H9 (cell line): ENCODE measurements around the gene DPYD. TPM values are rescaled to one million over a fixed set of nuclear protein-coding genes. Genes with fewer than 3 reads are reported as not detected.

Experiments
- DNase-seq: peaks from one replicate; pipeline ENCODE4 v3.0.0-alpha.2; 2017
- H2AFZ ChIP-seq: one replicate; pipeline ENCODE4 v1.6.1; 2013; ENCODE audit warnings: mild to moderate bottlenecking, low read length, control low read depth, moderate library complexity
- H2AK5ac ChIP-seq: 2 replicates; pipeline ENCODE4 v1.6.1; 2013; ENCODE audit warnings: low read length, control low read depth, mixed read lengths; ENCODE audit not compliant: insufficient read length
- H2BK120ac ChIP-seq: one replicate; pipeline ENCODE4 v1.6.1; 2013; ENCODE audit warnings: low read depth, mild to moderate bottlenecking, low read length, control low read depth, inconsistent platforms; ENCODE audit not compliant: poor library complexity, severe bottlenecking
- H2BK12ac ChIP-seq: 2 replicates; pipeline ENCODE4 v1.6.1; 2013; ENCODE audit warnings: low read length, control low read depth, mixed read lengths, low read depth; ENCODE audit not compliant: insufficient read length
- H2BK15ac ChIP-seq: 2 replicates; pipeline ENCODE4 v1.6.1; 2013; ENCODE audit warnings: low read depth, low read length, control low read depth
- H2BK20ac ChIP-seq: one replicate; pipeline ENCODE4 v1.6.1; 2013; ENCODE audit warnings: low read depth, mild to moderate bottlenecking, low read length, control low read depth, inconsistent platforms; ENCODE audit not compliant: poor library complexity, severe bottlenecking
- H2BK5ac ChIP-seq: 2 replicates; pipeline ENCODE4 v1.6.1; 2013; ENCODE audit warnings: low read length, control low read depth, mixed read lengths; ENCODE audit not compliant: insufficient read length
- H3K14ac ChIP-seq: 2 replicates; pipeline ENCODE4 v1.6.1; 2013; ENCODE audit warnings: low read length, control low read depth; ENCODE audit not compliant: insufficient read depth
- H3K18ac ChIP-seq: 2 replicates; pipeline ENCODE4 v1.6.1; 2013; ENCODE audit warnings: low read depth, mild to moderate bottlenecking, mixed read lengths, low read length, control low read depth; ENCODE audit not compliant: insufficient read length
- H3K23ac ChIP-seq: 2 replicates; pipeline ENCODE4 v1.6.1; 2013; ENCODE audit warnings: low read length, control low read depth, mixed read lengths, low read depth; ENCODE audit not compliant: insufficient read length
- H3K23me2 ChIP-seq: 2 replicates; pipeline ENCODE4 v1.6.1; 2013; ENCODE audit warnings: low read depth, mild to moderate bottlenecking, mixed read lengths, low read length, control low read depth; ENCODE audit not compliant: insufficient read length, poor library complexity, severe bottlenecking
- H3K27ac ChIP-seq: 2 replicates; pipeline ENCODE4 v1.5.1; 2013; ENCODE audit warnings: low read length, control low read depth, mixed read lengths, low read depth; ENCODE audit not compliant: insufficient read length
- H3K27me3 ChIP-seq: 2 replicates; pipeline ENCODE4 v1.6.1; 2013; ENCODE audit warnings: low read length, control low read depth, inconsistent platforms; ENCODE audit not compliant: insufficient read depth
- H3K4ac ChIP-seq: 2 replicates; pipeline ENCODE4 v1.6.1; 2013; ENCODE audit warnings: low read depth, mild to moderate bottlenecking, control low read depth, inconsistent platforms, low read length, moderate library complexity
- H3K4me1 ChIP-seq: 2 replicates; pipeline ENCODE4 v1.6.1; 2013; ENCODE audit warnings: low read length, control low read depth, inconsistent platforms; ENCODE audit not compliant: insufficient read depth
- H3K4me2 ChIP-seq: 2 replicates; pipeline ENCODE4 v1.6.1; 2013; ENCODE audit warnings: low read length, control low read depth, mixed read lengths; ENCODE audit not compliant: insufficient read length, insufficient read depth
- H3K56ac ChIP-seq: 2 replicates; pipeline ENCODE4 v1.6.1; 2013; ENCODE audit warnings: low read depth, mild to moderate bottlenecking, mixed read lengths, low read length, control low read depth; ENCODE audit not compliant: insufficient read length
- H3K79me1 ChIP-seq: 2 replicates; pipeline ENCODE4 v1.6.1; 2013; ENCODE audit warnings: low read depth, mild to moderate bottlenecking, moderate library complexity, low read length, control low read depth, inconsistent platforms; ENCODE audit not compliant: insufficient read depth, poor library complexity, severe bottlenecking
- H3K79me2 ChIP-seq: 2 replicates; pipeline ENCODE4 v1.6.1; 2013; ENCODE audit warnings: low read length, control low read depth, inconsistent platforms; ENCODE audit not compliant: insufficient read depth
- H3K9ac ChIP-seq: 2 replicates; pipeline ENCODE4 v1.6.1; 2013; ENCODE audit warnings: low read length, control low read depth, mixed read lengths; ENCODE audit not compliant: insufficient read length; ENCODE audit errors: extremely low read depth
- H3K9me3 ChIP-seq: one replicate; pipeline ENCODE4 v1.6.1; 2013; ENCODE audit warnings: low read depth, low read length, inconsistent platforms; ENCODE audit not compliant: control insufficient read depth
- H3T11ph ChIP-seq: one replicate; pipeline ENCODE4 v1.6.1; 2013; ENCODE audit warnings: mild to moderate bottlenecking, low read length, control low read depth, inconsistent platforms
- H4K20me1 ChIP-seq: one replicate; pipeline ENCODE4 v1.6.1; 2013; ENCODE audit not compliant: control insufficient read depth, insufficient read length, insufficient read depth
- H4K5ac ChIP-seq: 2 replicates; pipeline ENCODE4 v1.6.1; 2013; ENCODE audit warnings: low read depth, mild to moderate bottlenecking, mixed read lengths, low read length, control low read depth; ENCODE audit not compliant: insufficient read length
- H4K8ac ChIP-seq: replicated peaks from 2 replicates; pipeline ENCODE4 v1.6.1; 2013; ENCODE audit warnings: low read length, control low read depth, mixed read lengths, low read depth; ENCODE audit not compliant: insufficient read length
- H4K91ac ChIP-seq: 2 replicates; pipeline ENCODE4 v1.6.1; 2013; ENCODE audit warnings: low read depth, mild to moderate bottlenecking, moderate library complexity, mixed read lengths, low read length, control low read depth; ENCODE audit not compliant: insufficient read length
- H3K27ac Mint-ChIP-seq, 3 experiments: 2 replicates in 2 of 3; 3 replicates in 1 of 3; pipeline ENCODE4 v1.8.0; 2020 to 2021; ENCODE audit warnings: mixed read lengths in 3 of 3, mild to moderate bottlenecking in 1 of 3, moderate library complexity in 1 of 3
- H3K27me3 Mint-ChIP-seq: 2 replicates; pipeline ENCODE4 v1.8.0; 2021; ENCODE audit warnings: low read depth, mild to moderate bottlenecking, moderate library complexity, mixed read lengths
- H3K36me3 Mint-ChIP-seq, 3 experiments: 2 replicates in 2 of 3; 3 replicates in 1 of 3; pipeline ENCODE4 v1.8.0; 2020 to 2021; ENCODE audit warnings: low read depth in 3 of 3, mixed read lengths in 3 of 3; ENCODE audit not compliant: insufficient read depth in 1 of 3
- H3K4me1 Mint-ChIP-seq, 2 experiments: 2 replicates each; pipeline ENCODE4 v1.8.0; 2020; ENCODE audit warnings: mixed read lengths in 2 of 2
- H3K4me3 Mint-ChIP-seq, 2 experiments: 2 replicates in 1 of 2; 3 replicates in 1 of 2; pipeline ENCODE4 v1.8.0; 2020 to 2021; ENCODE audit warnings: mild to moderate bottlenecking in 2 of 2, mixed read lengths in 2 of 2, moderate library complexity in 1 of 2
- H3K9me3 Mint-ChIP-seq, 2 experiments: 2 replicates in 1 of 2; 3 replicates in 1 of 2; pipeline ENCODE4 v1.8.0; 2020; ENCODE audit warnings: mild to moderate bottlenecking in 2 of 2, mixed read lengths in 2 of 2, moderate library complexity in 1 of 2
- WGBS: extraction: QIAGEN DNeasy Blood & Tissue Kit; methylation state at CpG from one replicate; pipeline ENCODE4 v1.1.7; 2013; ENCODE audit warnings: missing lambda C conversion rate, low lambda C conversion rate, mixed read lengths; ENCODE audit not compliant: insufficient read length; ENCODE audit errors: extremely low coverage; 5-methylcytosine and 5-hydroxymethylcytosine counted together
- total RNA-seq: library from RNA; stranded (reverse); gene quantifications from 2 replicates; pipeline ENCODE4 v1.2.1, GENCODE V29; 2021
- TF ChIP-seq, protein P1 (sequence below): fragments of 200-600 bp; sonication (generic); conservative IDR thresholded peaks from 3 replicates; pipeline ENCODE4 v1.8.0; 2021; ENCODE audit warnings: antibody characterized with exemption, mild to moderate bottlenecking

Gene DPYD
- total RNA-seq, 1 experiment from 2014 or later = 0.37 TPM

DNA sequence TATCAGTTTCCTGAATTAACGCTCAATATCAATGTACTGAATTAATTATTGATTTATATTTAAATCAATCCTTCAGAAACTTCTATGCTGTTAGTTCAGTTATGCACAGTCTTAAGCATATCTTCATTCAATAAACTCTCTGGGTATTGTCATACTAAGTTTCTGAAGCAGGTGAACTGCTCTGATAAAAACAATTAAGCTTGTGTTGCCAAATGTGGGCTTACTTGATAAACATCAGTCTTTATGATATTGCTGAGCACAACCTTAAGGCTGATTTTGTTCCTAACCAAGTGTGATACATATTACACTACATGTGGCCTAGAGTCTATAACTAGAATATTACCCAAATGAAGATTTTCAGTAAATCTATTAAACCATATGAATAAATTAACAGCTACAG, 67.6 kb downstream of the DPYD start:
- no peak overlapping the region for H2BK20ac ChIP-seq
- H3K36me3 Mint-ChIP-seq = no peaks in the 10 kb centered on the region

More for the DNA sequence above, 67.6 kb downstream of the DPYD start:
- Mint-ChIP-seq H3K4me1 (no peaks in the 10 kb centered on the region), H3K4me3 (no peak overlapping the region), H3K27ac (no peak overlapping the region), H3K27me3 (no peaks in the 10 kb centered on the region), H3K9me3 (no peaks in the 10 kb centered on the region)
- H3K9me3 ChIP-seq = no peaks in the 10 kb centered on the region
- H3K23ac ChIP-seq = no peak overlapping the region
- no peaks in the 10 kb centered on the region for H3K4me1 ChIP-seq
- no peak overlapping the region for H3K18ac ChIP-seq
- TF ChIP-seq, protein P1, sequence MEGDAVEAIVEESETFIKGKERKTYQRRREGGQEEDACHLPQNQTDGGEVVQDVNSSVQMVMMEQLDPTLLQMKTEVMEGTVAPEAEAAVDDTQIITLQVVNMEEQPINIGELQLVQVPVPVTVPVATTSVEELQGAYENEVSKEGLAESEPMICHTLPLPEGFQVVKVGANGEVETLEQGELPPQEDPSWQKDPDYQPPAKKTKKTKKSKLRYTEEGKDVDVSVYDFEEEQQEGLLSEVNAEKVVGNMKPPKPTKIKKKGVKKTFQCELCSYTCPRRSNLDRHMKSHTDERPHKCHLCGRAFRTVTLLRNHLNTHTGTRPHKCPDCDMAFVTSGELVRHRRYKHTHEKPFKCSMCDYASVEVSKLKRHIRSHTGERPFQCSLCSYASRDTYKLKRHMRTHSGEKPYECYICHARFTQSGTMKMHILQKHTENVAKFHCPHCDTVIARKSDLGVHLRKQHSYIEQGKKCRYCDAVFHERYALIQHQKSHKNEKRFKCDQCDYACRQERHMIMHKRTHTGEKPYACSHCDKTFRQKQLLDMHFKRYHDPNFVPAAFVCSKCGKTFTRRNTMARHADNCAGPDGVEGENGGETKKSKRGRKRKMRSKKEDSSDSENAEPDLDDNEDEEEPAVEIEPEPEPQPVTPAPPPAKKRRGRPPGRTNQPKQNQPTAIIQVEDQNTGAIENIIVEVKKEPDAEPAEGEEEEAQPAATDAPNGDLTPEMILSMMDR = no peak
- no peak overlapping the region for H3K27ac ChIP-seq
- H3K14ac ChIP-seq = no peak overlapping the region
- no peak overlapping the region for H2AK5ac ChIP-seq
- H2AFZ ChIP-seq = no peak overlapping the region
- H4K5ac ChIP-seq = no peak overlapping the region
- H2BK12ac ChIP-seq = no peak overlapping the region
- H4K8ac ChIP-seq = no peak overlapping the region
- no peak overlapping the region for H3K9ac ChIP-seq
- WGBS = no CpG with 5 or more reads among the region's 1 CpG
- no peaks in the 10 kb centered on the region for H3K79me2 ChIP-seq
- no peak overlapping the region for H3K56ac ChIP-seq
- H4K91ac ChIP-seq = no peak overlapping the region
- H3K4me2 ChIP-seq = no peak overlapping the region
- no peak overlapping the region for H2BK120ac ChIP-seq
- H3K23me2 ChIP-seq = no peaks in the 10 kb centered on the region
- DNase-seq = no peak
- no peaks in the 10 kb centered on the region for H3K79me1 ChIP-seq
- no peaks in the 10 kb centered on the region for H3K27me3 ChIP-seq
- H3K4ac ChIP-seq = no peak overlapping the region
- H4K20me1 ChIP-seq = no peaks in the 10 kb centered on the region
- no peak overlapping the region for H2BK5ac ChIP-seq
- H2BK15ac ChIP-seq = no peak overlapping the region
- no peak overlapping the region for H3T11ph ChIP-seq
